Hematopoietic multipotent progenitor cell treated with erythropoietin and hydrocortisone succinate and interleukin-3 and kit ligand, for 6 days (in vitro differentiated cells): Measurements from ENCODE around the gene LRP2.
"Not testable (repeated sequence)": the region's sequence is repeated elsewhere in the genome, so short reads cannot be mapped to it uniquely, and the experiment has no call there.

ENCODE experiments used
- DNase-seq: peaks from one replicate; pipeline ENCODE4 v3.0.0-alpha.2; 2015

LRP2 gene

DNA sequence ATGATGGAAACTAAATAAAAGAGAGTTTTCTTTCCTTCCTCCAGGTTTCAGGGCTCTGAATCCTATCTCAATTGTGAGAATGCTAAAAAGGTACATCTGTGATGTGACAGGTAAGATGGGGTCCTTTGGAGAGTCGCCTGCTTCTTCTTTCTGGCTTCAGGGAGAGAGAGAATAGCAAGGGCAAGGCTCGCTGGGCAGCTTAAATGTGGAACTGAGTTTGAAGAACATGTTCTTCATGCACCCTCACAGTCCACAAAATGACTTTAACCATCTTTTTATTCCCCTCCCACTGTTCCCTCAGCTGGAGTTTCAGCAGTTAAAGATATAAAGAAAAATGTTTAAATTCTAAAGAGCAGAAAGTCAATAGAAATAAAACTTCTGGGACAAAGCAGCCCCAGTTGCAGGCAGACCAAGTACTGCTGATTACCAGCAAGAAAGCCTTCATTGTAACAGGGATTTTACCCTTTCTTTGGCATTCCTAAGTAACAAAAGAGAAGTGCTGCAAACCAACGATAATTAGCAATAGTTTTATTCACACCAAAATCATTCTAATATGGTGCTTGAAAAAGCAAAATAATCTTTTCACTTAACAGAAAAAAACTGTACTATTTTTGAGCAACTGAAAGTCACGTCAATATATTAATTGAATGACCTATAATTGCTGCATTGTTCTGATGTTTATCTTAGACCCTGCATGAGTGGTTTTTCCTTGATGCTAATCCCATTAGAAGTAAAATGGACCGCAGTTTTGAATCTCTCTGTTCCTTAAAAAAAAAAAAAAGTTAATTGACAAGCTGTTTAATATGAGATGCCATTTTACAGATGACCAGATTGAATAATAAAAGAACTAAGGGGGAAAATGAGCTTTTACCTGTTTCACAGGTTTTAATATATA, 61.5 kb downstream of the LRP2 start:
- DNase-seq, result no peak

GRCh38 chr2:169298007-169298406, 64.3 kb downstream of the LRP2 start:
- no peak for DNase-seq

GRCh38 chr2:169294001-169294675, 68.2 kb downstream of the LRP2 start:
- DNase-seq, result no peak

DNA sequence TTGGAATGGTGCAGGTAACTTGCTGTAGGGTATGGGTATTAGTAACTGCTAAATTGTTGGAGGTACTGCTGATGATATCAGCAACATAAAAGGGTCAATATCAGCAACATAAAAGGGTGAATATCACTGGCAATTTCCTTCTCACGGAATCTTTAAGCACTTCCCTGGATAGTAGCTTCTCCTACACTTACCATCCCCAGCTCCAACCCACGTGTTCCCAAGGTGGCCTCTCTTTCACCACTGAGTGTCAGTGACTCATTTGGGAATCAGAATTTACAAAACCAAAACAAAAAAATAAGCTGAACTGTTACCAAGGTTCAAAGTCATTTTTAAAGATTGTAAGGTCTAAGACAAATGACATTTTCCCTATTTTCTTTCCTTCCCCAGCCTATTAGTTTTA, 70.8 kb downstream of the LRP2 start:
- DNase-seq, result no peak

GRCh38 chr2:169290433-169290832, 71.9 kb downstream of the LRP2 start:
- DNase-seq, result no peak

DNA sequence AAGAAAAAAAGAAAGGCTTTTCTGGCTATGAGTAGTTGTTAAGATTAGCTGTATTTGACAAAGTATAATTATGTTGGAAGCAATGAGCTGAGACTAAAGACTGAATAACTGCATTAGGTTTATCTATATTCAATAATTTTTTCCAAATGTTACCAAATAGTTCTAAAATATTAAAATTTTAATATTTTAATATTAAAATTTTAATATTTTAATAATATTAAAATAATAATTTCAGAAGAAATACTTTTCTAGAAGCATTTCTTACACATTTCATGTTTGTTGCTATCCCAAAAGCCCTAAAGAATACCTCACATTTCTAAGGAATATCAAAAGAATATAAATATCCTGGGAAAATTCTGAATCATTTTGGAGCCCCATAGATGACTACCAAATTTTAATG, 74.7 kb downstream of the LRP2 start:
- no peak for DNase-seq

GRCh38 chr2:169286624-169287231, 75.6 kb downstream of the LRP2 start:
- no peak for DNase-seq

- no peak for DNase-seq
These were observed 76.7 kb downstream of the LRP2 start for GRCh38 chr2:169285531-169286235.

DNA sequence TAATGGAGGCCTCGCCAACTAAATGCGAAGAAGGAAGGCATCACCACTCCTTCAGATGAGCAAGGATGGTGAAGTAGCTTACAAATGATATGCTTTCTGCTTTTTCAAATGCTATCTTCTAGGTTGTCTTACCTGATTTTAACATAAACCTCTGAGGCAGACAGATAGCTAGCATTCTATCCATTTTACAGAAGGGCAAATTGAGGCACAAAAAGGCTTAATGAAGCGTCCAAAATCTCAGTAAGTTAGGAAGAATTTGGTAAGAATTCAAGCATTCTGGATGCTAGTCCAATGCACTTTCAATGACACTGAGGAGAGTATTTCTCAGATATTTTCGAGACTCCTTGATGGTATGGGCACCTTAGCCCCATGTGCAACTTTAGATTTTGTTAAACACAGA, 81.8 kb downstream of the LRP2 start:
- DNase-seq, result no peak

GRCh38 chr2:169275696-169276444, 86.5 kb downstream of the LRP2 start:
- peak; percentile 32 for DNase-seq

DNA sequence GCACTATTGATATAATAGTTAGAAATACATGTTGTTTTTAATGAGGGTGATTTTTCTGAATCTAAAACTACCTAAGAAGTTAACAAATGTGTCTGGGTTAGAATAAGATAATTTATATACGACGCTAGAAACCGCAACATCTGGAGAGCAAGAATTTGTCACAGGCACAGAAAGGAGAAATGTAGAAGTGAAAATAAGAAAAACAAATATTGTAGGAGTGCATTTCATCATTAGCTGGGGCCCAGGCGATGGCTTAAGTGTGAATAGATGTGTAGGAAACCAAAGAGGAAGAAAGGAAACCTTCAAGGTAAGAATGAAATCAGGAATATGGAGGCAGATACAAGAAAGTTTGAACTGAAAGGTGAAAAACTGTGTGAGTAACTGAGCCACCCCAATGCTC, 90.3 kb downstream of the LRP2 start:
- DNase-seq, result no peak

DNA sequence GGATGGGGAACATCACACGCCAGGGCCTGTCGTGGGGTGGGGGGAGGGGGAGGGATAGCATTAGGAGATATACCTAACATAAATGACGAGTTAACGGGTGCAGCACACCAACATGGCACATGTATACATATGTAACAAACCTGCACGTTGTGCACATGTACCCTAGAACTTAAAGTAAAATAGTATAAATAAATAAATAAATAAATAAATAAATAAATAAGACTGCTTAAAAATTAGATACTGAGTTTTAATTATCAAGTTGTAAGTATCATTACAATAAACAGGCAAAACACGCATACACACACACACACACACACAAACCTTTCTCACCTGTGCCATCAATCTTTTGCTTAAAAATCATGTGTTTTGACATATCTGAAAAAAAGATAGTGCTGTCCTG, 91.8 kb downstream of the LRP2 start:
- DNase-seq, result not testable (repeated sequence)

- DNase-seq, result peak; percentile 12
These were observed 96.7 kb downstream of the LRP2 start for GRCh38 chr2:169265591-169265990.

DNA sequence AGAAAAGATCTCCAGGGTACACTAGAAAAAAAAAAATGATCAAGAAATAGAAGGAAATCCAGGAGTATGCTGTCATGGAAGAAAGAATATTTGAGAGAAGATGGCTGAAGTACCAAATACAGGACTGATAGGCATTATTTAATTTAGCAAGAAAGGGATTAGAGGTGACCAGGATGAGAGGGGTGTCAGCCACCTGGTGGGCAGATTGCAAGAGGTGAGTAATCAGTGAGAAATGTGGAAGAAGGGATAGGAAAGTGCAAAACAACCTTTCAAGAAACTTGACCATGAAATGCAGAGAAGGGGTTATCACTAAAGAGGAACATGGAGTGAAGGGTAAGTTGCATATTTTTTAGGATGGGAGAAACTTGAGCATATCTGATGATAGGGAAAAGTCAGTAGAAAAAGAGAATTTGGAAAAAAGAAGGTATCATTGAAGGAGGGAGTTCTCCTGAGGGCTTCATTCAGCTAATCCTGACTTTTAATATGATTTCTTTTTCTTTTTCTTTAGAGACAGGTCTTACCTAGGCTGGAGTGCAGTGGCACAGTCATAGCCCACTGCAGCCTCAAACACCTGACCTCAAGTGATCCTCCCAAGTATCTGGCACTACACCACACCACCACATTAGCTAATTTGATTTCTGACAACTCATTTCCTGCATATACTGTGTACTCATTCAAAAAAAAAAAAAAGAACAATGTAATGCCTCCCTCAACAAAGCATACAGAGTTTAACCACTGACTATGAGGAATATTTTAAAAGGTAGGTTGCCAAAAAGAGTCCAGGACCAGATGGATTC, 101.3 kb downstream of the LRP2 start:
- no peak for DNase-seq

GRCh38 chr2:169260246-169260645, 102.1 kb downstream of the LRP2 start:
- peak; percentile 8 for DNase-seq

- no peak for DNase-seq
These were observed 102.9 kb downstream of the LRP2 start for GRCh38 chr2:169259402-169259801.

DNA sequence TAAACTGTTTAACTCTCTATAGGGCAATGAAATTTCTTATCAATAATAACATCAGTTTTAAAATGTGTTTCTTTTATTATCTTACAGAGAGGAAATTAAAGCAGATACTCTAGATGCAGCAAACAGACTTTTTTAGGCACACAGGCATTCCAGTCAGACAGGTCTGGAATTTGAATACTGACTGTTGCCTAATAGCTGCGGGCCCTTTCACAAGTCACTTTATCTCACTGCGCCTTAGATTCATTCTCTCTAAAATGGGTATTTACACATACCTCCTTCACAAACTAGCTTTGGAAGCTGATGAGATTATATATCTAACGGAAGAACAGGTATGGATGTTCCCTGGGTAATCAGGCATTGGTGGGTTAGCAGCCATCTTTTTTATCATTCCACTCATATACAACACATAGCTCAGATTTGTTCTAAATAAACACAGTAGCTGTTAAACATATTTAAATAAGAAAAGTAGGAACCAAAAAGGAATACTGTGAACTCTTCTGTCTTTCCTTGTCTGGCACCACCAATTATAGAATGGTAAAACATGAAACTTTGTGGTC, 104.2 kb downstream of the LRP2 start:
- no peak for DNase-seq

DNA sequence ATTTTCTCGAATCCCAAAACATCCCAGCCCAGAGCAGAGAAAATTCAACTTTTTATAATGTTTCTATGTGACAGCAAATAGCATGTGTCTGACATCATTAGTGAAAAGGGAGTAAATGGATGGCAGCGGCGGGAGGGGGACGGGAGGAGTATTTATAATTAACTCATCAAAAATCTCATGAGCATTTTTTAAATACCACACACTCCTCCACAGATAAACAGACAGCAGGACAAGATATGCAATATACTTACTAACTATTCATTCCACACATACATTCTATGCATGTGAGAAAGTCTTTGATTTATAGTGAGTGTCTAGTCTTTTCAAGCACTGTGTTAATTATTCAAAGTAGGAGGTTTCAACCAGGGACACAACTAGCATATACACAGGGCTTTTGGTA, 107.6 kb downstream of the LRP2 start:
- no peak for DNase-seq

DNA sequence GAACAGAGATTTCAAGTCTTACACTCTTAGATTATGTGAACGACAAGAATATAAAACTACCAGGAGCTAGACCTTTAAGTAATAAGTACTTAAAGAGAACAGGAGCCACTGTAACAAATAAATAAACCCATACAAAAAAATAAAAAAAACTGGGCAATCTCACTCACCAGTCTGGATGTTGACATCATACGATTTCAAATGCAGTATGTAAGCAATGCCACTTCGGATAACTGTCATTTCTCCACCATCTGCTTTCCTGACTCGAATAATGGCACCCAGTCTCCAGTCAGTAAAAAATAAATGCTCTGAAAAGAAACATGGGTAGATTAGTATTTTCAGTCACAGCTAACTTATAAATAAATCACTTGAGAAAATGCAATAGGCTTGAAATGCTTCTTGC, 115.1 kb downstream of the LRP2 start:
- no peak for DNase-seq

DNA sequence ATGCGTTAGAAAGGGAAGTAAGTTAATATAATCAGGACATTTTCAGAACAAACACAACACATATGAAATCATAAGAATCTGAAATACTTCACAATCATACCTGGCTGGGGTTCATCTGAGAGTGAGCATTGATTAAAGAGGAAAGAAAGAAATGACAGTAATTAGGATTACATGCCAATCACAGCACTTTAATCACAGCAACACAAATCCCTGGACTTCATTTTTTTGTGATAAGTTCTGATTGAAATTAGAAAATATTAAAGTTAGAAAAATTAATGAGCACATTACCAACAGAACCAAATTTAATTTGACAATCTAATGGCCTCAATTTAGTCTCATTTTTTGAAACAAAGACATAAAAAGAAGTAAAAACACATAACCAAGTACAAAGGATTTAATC, 121.9 kb downstream of the LRP2 start:
- no peak for DNase-seq

GRCh38 chr2:169237939-169238338, 124.4 kb downstream of the LRP2 start:
- no peak for DNase-seq
